ENCODE data around the gene B3GAT1.

- TF ChIP-seq, protein P1, sequence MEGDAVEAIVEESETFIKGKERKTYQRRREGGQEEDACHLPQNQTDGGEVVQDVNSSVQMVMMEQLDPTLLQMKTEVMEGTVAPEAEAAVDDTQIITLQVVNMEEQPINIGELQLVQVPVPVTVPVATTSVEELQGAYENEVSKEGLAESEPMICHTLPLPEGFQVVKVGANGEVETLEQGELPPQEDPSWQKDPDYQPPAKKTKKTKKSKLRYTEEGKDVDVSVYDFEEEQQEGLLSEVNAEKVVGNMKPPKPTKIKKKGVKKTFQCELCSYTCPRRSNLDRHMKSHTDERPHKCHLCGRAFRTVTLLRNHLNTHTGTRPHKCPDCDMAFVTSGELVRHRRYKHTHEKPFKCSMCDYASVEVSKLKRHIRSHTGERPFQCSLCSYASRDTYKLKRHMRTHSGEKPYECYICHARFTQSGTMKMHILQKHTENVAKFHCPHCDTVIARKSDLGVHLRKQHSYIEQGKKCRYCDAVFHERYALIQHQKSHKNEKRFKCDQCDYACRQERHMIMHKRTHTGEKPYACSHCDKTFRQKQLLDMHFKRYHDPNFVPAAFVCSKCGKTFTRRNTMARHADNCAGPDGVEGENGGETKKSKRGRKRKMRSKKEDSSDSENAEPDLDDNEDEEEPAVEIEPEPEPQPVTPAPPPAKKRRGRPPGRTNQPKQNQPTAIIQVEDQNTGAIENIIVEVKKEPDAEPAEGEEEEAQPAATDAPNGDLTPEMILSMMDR (IDR thresholded peaks at IDR 0.05; ENCODE audit: low read depth, low read length) = no peak
- TF ChIP-seq EZH2phosphoT487 (IDR thresholded peaks at IDR 0.05; ENCODE audit: low read depth) = no peak
Observed at GRCh38 chr11:134447696-134448095, 35.7 kb upstream of the B3GAT1 start.

Data from OCI-LY3 (cell line).